Stomach (tissue), 4 donors: ENCODE measurements around the gene TCL1B.

Experiments
- CTCF ChIP-seq, 7 experiments: fragments of 450-650 bp in 4 of 7; fragments of 200-600 bp in 3 of 7; sonication (generic) in 3 of 7; IDR thresholded peaks; one replicate each; pipeline ENCODE4 v1.5.1; 2016 to 2019; ENCODE audit warnings: antibody characterized with exemption in 7 of 7, control low read depth in 2 of 7, mild to moderate bottlenecking in 1 of 7
- EP300 ChIP-seq: sonication (generic); formaldehyde crosslinking; IDR thresholded peaks from one replicate; pipeline ENCODE4 v1.6.1; 2017; ENCODE audit warnings: antibody characterized with exemption
- POLR2A ChIP-seq, 4 donors: fragments of 450-650 bp; IDR thresholded peaks; one replicate each; pipeline ENCODE4 v1.6.1; 2016; ENCODE audit warnings: antibody characterized with exemption in 4 of 4, control low read depth in 2 of 4, mild to moderate bottlenecking in 1 of 4, moderate library complexity in 1 of 4
- POLR2AphosphoS5 ChIP-seq, 3 donors: sonication (generic); formaldehyde crosslinking; IDR thresholded peaks; one replicate each; pipeline ENCODE4 v1.6.1; 2016; ENCODE audit warnings: antibody characterized with exemption in 3 of 3

- TF ChIP-seq CTCF (IDR thresholded peaks at IDR 0.05): no peak
- no peak for TF ChIP-seq POLR2A (IDR thresholded peaks at IDR 0.05)
- TF ChIP-seq EP300: no peak
- TF ChIP-seq POLR2AphosphoS5 (IDR thresholded peaks at IDR 0.05): peak in 1 of 3 donors; percentile 6
Measured at GRCh38 chr14:95662376-95663186, 23.6 kb upstream of the TCL1B start.
